ENCODE results near the gene LYZL1. TPM values are rescaled to one million over a fixed set of nuclear protein-coding genes. Genes with fewer than 3 reads are reported as not detected.

The LYZL1 gene
- total and polyA plus RNA-seq, 2 of the 8 experiments (the other 6 are each of a cell fraction or from before 2014, with no cell fraction given): not detected

DNA sequence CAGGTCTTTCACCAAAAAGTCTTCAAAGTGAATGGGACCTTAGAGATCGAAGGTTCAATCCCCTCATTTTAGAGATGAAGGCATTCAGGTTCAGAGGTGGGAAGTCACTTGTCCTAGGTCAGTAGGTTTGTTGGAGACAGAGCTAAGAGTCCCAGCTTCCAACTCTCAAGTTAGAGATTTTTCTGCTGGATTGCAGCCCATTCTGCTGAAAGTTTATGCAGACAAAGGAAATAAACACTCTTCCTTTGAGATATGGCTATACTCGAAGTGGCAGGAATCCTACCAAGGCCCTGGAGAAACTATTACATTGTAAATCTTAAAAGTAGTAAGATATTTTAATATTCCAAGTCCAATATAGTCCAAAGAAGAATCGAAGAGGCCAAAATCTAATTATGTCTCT is 64.4 kb downstream of the LYZL1 start:
- POLR2A ChIA-PET (ENCODE audit: partially characterized antibody): no interaction called here
- no peak overlapping the region for H2BK15ac ChIP-seq (ENCODE audit: low read length)
- CTCF ChIA-PET (ENCODE audit: partially characterized antibody): interaction anchor here (0.7 kb wide), 1 partner anchor 1126 kb away, joined by 3 read pairs; no protein-coding TSS in a partner anchor
- no peaks in the 10 kb centered on the region for H3K27me3 ChIP-seq (replicated peaks in 1 of 4; ENCODE audit: control insufficient read depth in 3 of 4, extremely low read depth in 1 of 4, insufficient read depth in 3 of 4, low read length in 3 of 4)
- H2BK5ac ChIP-seq (ENCODE audit: low read depth, low read length): no peak overlapping the region
- no peak overlapping the region for H2AFZ ChIP-seq (ENCODE audit: low read length)
- no peak overlapping the region for H3K4me3 ChIP-seq (ENCODE audit: extremely low read depth in 1 of 4, insufficient read depth in 2 of 4, low read depth in 3 of 4, low read length in 4 of 4)
- no peak for FAIRE-seq
- H3K18ac ChIP-seq (ENCODE audit: extremely low read depth, low read length): no peak overlapping the region
- H4K8ac ChIP-seq (ENCODE audit: extremely low read depth, insufficient read depth, low read length): no peak overlapping the region
- H3K23ac ChIP-seq (ENCODE audit: insufficient read length): no peak overlapping the region
- no peaks in the 10 kb centered on the region for H4K20me1 ChIP-seq (replicated peaks in 1 of 2; ENCODE audit: control insufficient read depth in 1 of 2, insufficient read depth in 2 of 2, low read length in 2 of 2)
- no peaks in the 10 kb centered on the region for H3K36me3 ChIP-seq (ENCODE audit: control insufficient read depth in 2 of 4, insufficient read depth in 4 of 4, low read length in 3 of 4)
- H3K4me1 ChIP-seq (replicated peaks in 1 of 4; ENCODE audit: control insufficient read depth in 3 of 4, insufficient read depth in 4 of 4, low read length in 3 of 4): no peaks in the 10 kb centered on the region
- no peak overlapping the region for H4K5ac ChIP-seq (ENCODE audit: insufficient read length, low read depth, low read length)
- WGBS, 2 experiments (ENCODE audit: extremely low coverage in 1 of 2, insufficient coverage in 1 of 2, insufficient read length in 1 of 2, insufficient replicate concordance in 2 of 2, low coverage in 1 of 2, low lambda C conversion rate in 2 of 2, missing lambda C conversion rate in 1 of 2): 76% methylated on average over 3 of the region's 3 CpGs; no CpG with 5 or more reads in 1 of the 2 experiments
- peaks cover 2% of the 10 kb centered on the region; the same call in 1 of the 2 replicates for H3K23me2 ChIP-seq (ENCODE audit: low read depth, low read length)
- H3K14ac ChIP-seq (ENCODE audit: insufficient read length): no peak overlapping the region
- no peaks in the 10 kb centered on the region for H3K79me2 ChIP-seq (ENCODE audit: control insufficient read depth in 1 of 2, insufficient read depth in 2 of 2, low read length in 2 of 2)
- H3K56ac ChIP-seq (replicated peaks; ENCODE audit: insufficient read length, low read depth, low read length): no peak overlapping the region
- no peak overlapping the region for H2BK20ac ChIP-seq (ENCODE audit: low read length)
- no peak overlapping the region for H3K4me2 ChIP-seq (ENCODE audit: insufficient read depth in 1 of 2, low read depth in 2 of 2, low read length in 2 of 2)
- H3K9ac ChIP-seq (replicated peaks in 1 of 4; ENCODE audit: extremely low read depth in 1 of 4, low read depth in 3 of 4, low read length in 3 of 4): no peak overlapping the region
- no peak overlapping the region for H2BK120ac ChIP-seq (replicated peaks; ENCODE audit: low read depth, low read length)
- H2BK12ac ChIP-seq (ENCODE audit: low read depth, low read length): no peak overlapping the region
- no peak overlapping the region for H3K4ac ChIP-seq (replicated peaks; ENCODE audit: insufficient read length, low read depth, low read length)
- H4K91ac ChIP-seq (replicated peaks; ENCODE audit: insufficient read length, low read length): no peak overlapping the region
- no peak overlapping the region for H3K27ac ChIP-seq (ENCODE audit: low read depth, low read length)
- no peaks in the 10 kb centered on the region for H3K79me1 ChIP-seq (ENCODE audit: low read depth, low read length)
- no peak for DNase-seq (ENCODE audit: low read depth in 1 of 2, low spot score in 2 of 2)
- H3K9me3 ChIP-seq (ENCODE audit: insufficient read depth in 2 of 2, low read depth in 1 of 2, low read length in 1 of 2): no peaks in the 10 kb centered on the region
- no peak overlapping the region for H2AK5ac ChIP-seq (ENCODE audit: low read depth, low read length)

Data from H1 (cell line).